ENCODE measurements around the gene ETV5. TPM values are rescaled to one million over a fixed set of nuclear protein-coding genes. Genes with fewer than 3 reads are reported as not detected.

The ETV5 gene
- total and polyA plus RNA-seq, 2 of the 4 experiments (the other 2 are of a cell fraction), result 15.7 to 20.1 TPM

DNA sequence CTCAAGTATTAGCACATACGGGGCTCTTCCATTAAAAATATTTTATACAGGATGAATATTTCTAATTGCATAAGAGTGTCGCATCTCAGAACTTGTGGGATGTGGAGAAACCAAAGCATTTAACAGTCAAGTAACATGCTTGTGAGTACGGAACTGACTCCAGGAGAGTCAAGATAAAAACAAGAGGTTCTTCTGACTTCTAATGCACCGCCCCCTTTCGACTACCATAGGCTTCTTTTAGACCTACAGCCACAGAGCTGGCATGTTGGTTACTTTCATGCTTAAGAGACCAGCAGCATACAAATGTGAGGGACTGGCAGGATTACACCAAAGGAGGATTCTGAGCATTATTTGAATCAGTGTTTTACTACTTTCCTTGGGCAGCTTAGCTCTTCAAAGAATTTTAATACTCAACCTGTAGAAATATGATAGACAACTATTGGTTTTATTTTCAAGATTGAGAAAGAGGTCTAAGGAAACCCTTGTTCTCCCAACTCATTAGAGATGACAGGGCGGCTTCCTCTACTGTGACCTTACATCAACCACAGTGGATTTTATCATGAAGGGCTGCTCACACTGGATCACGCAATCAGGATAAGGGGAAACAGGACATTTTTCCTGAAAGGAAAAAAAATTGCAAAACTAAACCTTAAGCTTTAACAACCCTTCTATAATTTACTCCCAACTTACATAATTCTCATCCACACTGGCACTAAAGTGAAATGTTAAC lies 14.0 kb downstream of the ETV5 start:
- dilution Hi-C loops (cut with HindIII; ENCODE audit: low sequenced_read_pairs, unreplicated experiment), result no loop called here
- Histone ChIP-seq H3K27ac (ENCODE audit: insufficient read depth, low read length) (no peak overlapping the region), H2BK20ac (ENCODE audit: low read depth, low read length) (no peak overlapping the region), H2AK9ac (replicated peaks; ENCODE audit: low read depth, low read length, poor library complexity) (no peak overlapping the region), H3K4me2 (ENCODE audit: low read depth, low read length) (no peak overlapping the region), H2BK15ac (ENCODE audit: low read depth, low read length) (no peak overlapping the region), H4K91ac (ENCODE audit: insufficient read depth, low read depth, low read length) (no peak overlapping the region), H2BK120ac (ENCODE audit: low read depth, low read length) (no peak overlapping the region), H2AK5ac (ENCODE audit: low read depth, low read length) (no peak overlapping the region), H4K5ac (ENCODE audit: low read depth, low read length) (no peak overlapping the region), H2BK5ac (ENCODE audit: low read depth, low read length, poor library complexity, severe bottlenecking) (no peak overlapping the region), H3K9me3 (ENCODE audit: control insufficient read depth, insufficient read depth, low read length) (no peaks in the 10 kb centered on the region), H3K4ac (ENCODE audit: low read depth, low read length) (no peak overlapping the region), H4K20me1 (ENCODE audit: insufficient read depth, low read length) (peaks cover 4% of the 10 kb centered on the region; the same call in 1 of the 2 replicates), H3K27me3 (ENCODE audit: control insufficient read depth, insufficient read depth, low read length) (no peaks in the 10 kb centered on the region), H3K23ac (ENCODE audit: low read depth, low read length) (no peak overlapping the region), H3K4me1 (ENCODE audit: control insufficient read depth, insufficient read depth, low read length) (peaks cover 16% of the 10 kb centered on the region), H3K9ac (ENCODE audit: low read depth, low read length) (no peak overlapping the region), H3K79me1 (ENCODE audit: low read depth in 1 of 2, low read length in 2 of 2) (peaks cover 22 to 39% of the 10 kb centered on the region in 2 experiments), H4K8ac (ENCODE audit: low read depth in 2 of 2, low read length in 2 of 2) (no peak overlapping the region), H3K56ac (ENCODE audit: extremely low read depth, insufficient read depth, low read length) (no peak overlapping the region), H3K36me3 (ENCODE audit: control insufficient read depth, insufficient read depth, low read length) (peaks cover 4% of the 10 kb centered on the region), H3K9me1 (ENCODE audit: insufficient read depth, low read length) (peaks cover 4% of the 10 kb centered on the region; the same call in 1 of the 2 replicates), H3K14ac (replicated peaks; ENCODE audit: low read depth, low read length) (no peak overlapping the region), H3K4me3 (ENCODE audit: insufficient read depth, low read depth, low read length) (no peak overlapping the region), H2AFZ (replicated peaks; ENCODE audit: low read length, poor library complexity) (no peak overlapping the region), H3K18ac (ENCODE audit: low read depth, low read length) (no peak overlapping the region)
- in situ Hi-C loops (cut with MboI; ENCODE audit: low sequenced_read_pairs), result no loop called here
- ChIA-PET POLR2A (ENCODE audit: unreplicated experiment) (no interaction called here), CTCF (no interaction called here)
- DNase-seq (no peak), ATAC-seq (ENCODE audit: low read depth) (no peak)
- intact Hi-C loops (cut with micrococcal nuclease), result no loop called here
- BruUV-seq (replicated peaks), result no TSS peak
- no CpG with 5 or more reads among the region's 7 CpGs for WGBS, 2 experiments (ENCODE audit: extremely low coverage in 2 of 2, insufficient read length in 1 of 2)
- TF ChIP-seq MAZ (IDR thresholded peaks at IDR 0.05; ENCODE audit: borderline replicate concordance, low read depth, low read length), result no peak
- no peak for TF ChIP-seq RFX5 (IDR thresholded peaks at IDR 0.05; ENCODE audit: low read depth, low read length)
- TF ChIP-seq NFE2L2 (IDR thresholded peaks at IDR 0.05; ENCODE audit: low read depth, low read length), result no peak
- no peak for TF ChIP-seq BHLHE40 (IDR thresholded peaks at IDR 0.05; ENCODE audit: low read depth, low read length)
- TF ChIP-seq SMC3 (IDR thresholded peaks at IDR 0.05; ENCODE audit: low read depth, low read length), result no peak
- no peak for TF ChIP-seq CHD1 (IDR thresholded peaks at IDR 0.05; ENCODE audit: low read depth, low read length)
- no peak for TF ChIP-seq MXI1 (IDR thresholded peaks at IDR 0.05; ENCODE audit: borderline replicate concordance, low read depth, low read length)
- TF ChIP-seq, protein P1, sequence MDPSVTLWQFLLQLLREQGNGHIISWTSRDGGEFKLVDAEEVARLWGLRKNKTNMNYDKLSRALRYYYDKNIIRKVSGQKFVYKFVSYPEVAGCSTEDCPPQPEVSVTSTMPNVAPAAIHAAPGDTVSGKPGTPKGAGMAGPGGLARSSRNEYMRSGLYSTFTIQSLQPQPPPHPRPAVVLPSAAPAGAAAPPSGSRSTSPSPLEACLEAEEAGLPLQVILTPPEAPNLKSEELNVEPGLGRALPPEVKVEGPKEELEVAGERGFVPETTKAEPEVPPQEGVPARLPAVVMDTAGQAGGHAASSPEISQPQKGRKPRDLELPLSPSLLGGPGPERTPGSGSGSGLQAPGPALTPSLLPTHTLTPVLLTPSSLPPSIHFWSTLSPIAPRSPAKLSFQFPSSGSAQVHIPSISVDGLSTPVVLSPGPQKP (IDR thresholded peaks at IDR 0.05; ENCODE audit: borderline replicate concordance, low read depth, low read length), result no peak
- TF ChIP-seq, protein P2, sequence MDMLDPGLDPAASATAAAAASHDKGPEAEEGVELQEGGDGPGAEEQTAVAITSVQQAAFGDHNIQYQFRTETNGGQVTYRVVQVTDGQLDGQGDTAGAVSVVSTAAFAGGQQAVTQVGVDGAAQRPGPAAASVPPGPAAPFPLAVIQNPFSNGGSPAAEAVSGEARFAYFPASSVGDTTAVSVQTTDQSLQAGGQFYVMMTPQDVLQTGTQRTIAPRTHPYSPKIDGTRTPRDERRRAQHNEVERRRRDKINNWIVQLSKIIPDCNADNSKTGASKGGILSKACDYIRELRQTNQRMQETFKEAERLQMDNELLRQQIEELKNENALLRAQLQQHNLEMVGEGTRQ (IDR thresholded peaks at IDR 0.05; ENCODE audit: low read depth, low read length), result no peak
- TF ChIP-seq POLR2A (IDR thresholded peaks at IDR 0.05; ENCODE audit: low read depth, low read length), result no peak
- TF ChIP-seq RCOR1 (IDR thresholded peaks at IDR 0.05; ENCODE audit: insufficient replicate concordance, low read length), result no peak
- TF ChIP-seq RAD21 (IDR thresholded peaks at IDR 0.05; ENCODE audit: low read length), result no peak
- no peak for TF ChIP-seq CEBPB (IDR thresholded peaks at IDR 0.05; ENCODE audit: low read depth, low read length)
- TF ChIP-seq MAFK (IDR thresholded peaks at IDR 0.05; ENCODE audit: low read depth, low read length), result no peak
- no peak for TF ChIP-seq FOS (IDR thresholded peaks at IDR 0.05; ENCODE audit: low read depth, low read length)
- TF ChIP-seq, protein P3, sequence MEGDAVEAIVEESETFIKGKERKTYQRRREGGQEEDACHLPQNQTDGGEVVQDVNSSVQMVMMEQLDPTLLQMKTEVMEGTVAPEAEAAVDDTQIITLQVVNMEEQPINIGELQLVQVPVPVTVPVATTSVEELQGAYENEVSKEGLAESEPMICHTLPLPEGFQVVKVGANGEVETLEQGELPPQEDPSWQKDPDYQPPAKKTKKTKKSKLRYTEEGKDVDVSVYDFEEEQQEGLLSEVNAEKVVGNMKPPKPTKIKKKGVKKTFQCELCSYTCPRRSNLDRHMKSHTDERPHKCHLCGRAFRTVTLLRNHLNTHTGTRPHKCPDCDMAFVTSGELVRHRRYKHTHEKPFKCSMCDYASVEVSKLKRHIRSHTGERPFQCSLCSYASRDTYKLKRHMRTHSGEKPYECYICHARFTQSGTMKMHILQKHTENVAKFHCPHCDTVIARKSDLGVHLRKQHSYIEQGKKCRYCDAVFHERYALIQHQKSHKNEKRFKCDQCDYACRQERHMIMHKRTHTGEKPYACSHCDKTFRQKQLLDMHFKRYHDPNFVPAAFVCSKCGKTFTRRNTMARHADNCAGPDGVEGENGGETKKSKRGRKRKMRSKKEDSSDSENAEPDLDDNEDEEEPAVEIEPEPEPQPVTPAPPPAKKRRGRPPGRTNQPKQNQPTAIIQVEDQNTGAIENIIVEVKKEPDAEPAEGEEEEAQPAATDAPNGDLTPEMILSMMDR (conservative IDR thresholded peaks at IDR 0.05; ENCODE audit: low read depth, low read length), result no peak

Data from IMR-90 (cell line).